Upper lobe of right lung (tissue), 1 donor: Measurements from ENCODE around the gene AARSD1. TPM values are rescaled to one million over a fixed set of nuclear protein-coding genes. Genes with fewer than 3 reads are reported as not detected.
A peak's percentile ranks its signal among the peaks of the same experiment; 100 is the strongest.
"Not testable (repeated sequence)": the region's sequence is repeated elsewhere in the genome, so short reads cannot be mapped to it uniquely, and the experiment has no call there.

Experiments used
- ATAC-seq: fragments of 200-7000 bp; cut with Tn5 transposase; one replicate; pipeline ENCODE4 v1.9.1; 2020; ENCODE audit warnings: mild to moderate bottlenecking, moderate library complexity
- DNase-seq: peaks from one replicate; pipeline ENCODE4 v3.0.0-alpha.2; 2020
- H3K27ac ChIP-seq: fragments of 200-600 bp; one replicate; pipeline ENCODE4 v1.8.0; 2022
- H3K27me3 ChIP-seq: fragments of 200-600 bp; one replicate; pipeline ENCODE4 v1.8.0; 2022; ENCODE audit warnings: mild to moderate bottlenecking
- H3K36me3 ChIP-seq: fragments of 200-600 bp; one replicate; pipeline ENCODE4 v1.8.0; 2022
- H3K4me1 ChIP-seq: fragments of 200-600 bp; one replicate; pipeline ENCODE4 v1.8.0; 2022
- H3K4me3 ChIP-seq: fragments of 200-600 bp; one replicate; pipeline ENCODE4 v1.8.0; 2022; ENCODE audit warnings: mild to moderate bottlenecking
- H3K9me3 ChIP-seq: fragments of 200-600 bp; one replicate; pipeline ENCODE4 v1.8.0; 2022
- CTCF ChIP-seq: fragments of 200-600 bp; IDR thresholded peaks from one replicate; pipeline ENCODE4 v1.8.0; 2022; ENCODE audit warnings: antibody characterized with exemption
- intact Hi-C: fragments of 100-400 bp; cut with DNase I; formaldehyde crosslinking; loops from one replicate; pipeline ENCODE4 v1.11.0; 2022
- total RNA-seq: library from RNA; stranded (reverse); fragmentation: NEBNext Ultra II Directional; extraction: Animal tissue kit (Norgen Biotek cat#: 25700); gene quantifications from one replicate; pipeline ENCODE4 v1.2.1, GENCODE V29; 2021
- donor health status: DM: no; HTN: yes; CAD: no; lungs with severe emphysema.

The AARSD1 gene
- total RNA-seq, 1 donor from 2014 or later: 35.0 TPM

- DNase-seq (peak; percentile 94), ATAC-seq (peak; percentile 96)
- H3K9me3 ChIP-seq: no peaks in the 10 kb centered on the region
- TF ChIP-seq CTCF: peak; percentile 53
- no peaks in the 10 kb centered on the region for H3K27me3 ChIP-seq
- H3K4me1 ChIP-seq: peaks cover 22% of the 10 kb centered on the region
- intact Hi-C loops: no loop called here
- H3K4me3 ChIP-seq: peak within 1 kb of the TSS; percentile 65
- peaks cover 31% of the 10 kb centered on the region for H3K36me3 ChIP-seq
- peak within 1 kb of the TSS; percentile 89 for H3K27ac ChIP-seq
Measured at GRCh38 chr17:43006639-43007551, 42.6 kb upstream of the AARSD1 start, which contains the start of gene IFI35. Gene IFI35, plus strand, starts transcription at chr17:43006784. Its CDS starts 164 bp downstream, at chr17:43006948.

- no peak for TF ChIP-seq CTCF
- Histone ChIP-seq H3K9me3 (no peaks in the 10 kb centered on the region), H3K27me3 (no peaks in the 10 kb centered on the region), H3K4me3 (no peak overlapping the region), H3K36me3 (peaks cover 53% of the 10 kb centered on the region), H3K4me1 (peaks cover 38% of the 10 kb centered on the region), H3K27ac (no peak overlapping the region)
- intact Hi-C loops: no loop called here
- peak; percentile 51 for DNase-seq
- ATAC-seq: no peak
Measured at GRCh38 chr17:43003542-43004172, 39.4 kb upstream of the AARSD1 start.

GRCh38 chr17:43000894-43001293 lies 36.6 kb upstream of the AARSD1 start:
- H3K27ac ChIP-seq, H3K4me3 ChIP-seq, H3K27me3 ChIP-seq, H3K9me3 ChIP-seq, intact Hi-C loops, ATAC-seq, DNase-seq: not testable (repeated sequence)
- H3K4me1 ChIP-seq: peaks cover 31% of the 10 kb centered on the region
- peaks cover 53% of the 10 kb centered on the region for H3K36me3 ChIP-seq

- no peak for DNase-seq
- Histone ChIP-seq H3K36me3 (peaks cover 43% of the 10 kb centered on the region), H3K27ac (peak overlapping the region; percentile 96)
Measured at GRCh38 chr17:42999003-42999525, 34.8 kb upstream of the AARSD1 start.

GRCh38 chr17:42997984-42998938 lies 34.0 kb upstream of the AARSD1 start, which contains the start of gene RPL27:
Gene RPL27, plus strand, starts transcription at chr17:42998419. Its CDS starts 332 bp downstream, at chr17:42998751.
- Histone ChIP-seq H3K4me3 (peak within 1 kb of the TSS; percentile 91), H3K4me1 (peaks cover 31% of the 10 kb centered on the region), H3K9me3 (no peaks in the 10 kb centered on the region), H3K36me3 (peaks cover 40% of the 10 kb centered on the region), H3K27me3 (no peaks in the 10 kb centered on the region), H3K27ac (peak within 1 kb of the TSS; percentile 96)
- ATAC-seq (peak; percentile 98), DNase-seq (peak; percentile 97)
- peak; percentile 93 for TF ChIP-seq CTCF
- intact Hi-C loops: no loop called here

More at GRCh38 chr17:42999003-42999525, 34.8 kb upstream of the AARSD1 start:
- Histone ChIP-seq H3K4me3 (peak overlapping the region; percentile 91), H3K9me3 (no peaks in the 10 kb centered on the region), H3K27me3 (no peaks in the 10 kb centered on the region), H3K4me1 (peaks cover 31% of the 10 kb centered on the region)
- ATAC-seq: no peak
- no peak for TF ChIP-seq CTCF
- intact Hi-C loops: no loop called here
